Measurements from ENCODE around the gene HRH1.

HRH1 gene

GRCh38 chr3:11136116-11136515, 18.2 kb upstream of the HRH1 start:
- no peak for FAIRE-seq
- DNase-seq (ENCODE audit: insufficient read length, low spot score) = no peak
- TF ChIP-seq CTCF (IDR thresholded peaks at IDR 0.05; ENCODE audit: insufficient read depth, missing control alignments) = no peak

GRCh38 chr3:11136830-11137626, 17.3 kb upstream of the HRH1 start:
- TF ChIP-seq CTCF (IDR thresholded peaks at IDR 0.05; ENCODE audit: insufficient read depth, missing control alignments) = no peak
- DNase-seq (ENCODE audit: insufficient read length, low spot score) (no peak), FAIRE-seq (no peak)

GRCh38 chr3:11137627-11137959, 16.7 kb upstream of the HRH1 start:
- FAIRE-seq = no peak
- TF ChIP-seq CTCF (IDR thresholded peaks at IDR 0.05; ENCODE audit: insufficient read depth, missing control alignments) = no peak
- DNase-seq (ENCODE audit: insufficient read length, low spot score) = no peak

GRCh38 chr3:11138371-11138770, 15.9 kb upstream of the HRH1 start:
- no peak for TF ChIP-seq CTCF (IDR thresholded peaks at IDR 0.05; ENCODE audit: insufficient read depth, missing control alignments)
- no peak for DNase-seq (ENCODE audit: insufficient read length, low spot score)
- no peak for FAIRE-seq

GRCh38 chr3:11140030-11140712, 14.1 kb upstream of the HRH1 start:
- FAIRE-seq (no peak), DNase-seq (ENCODE audit: insufficient read length, low spot score) (no peak)
- no peak for TF ChIP-seq CTCF (IDR thresholded peaks at IDR 0.05; ENCODE audit: insufficient read depth, missing control alignments)

- no peak for FAIRE-seq
- DNase-seq (ENCODE audit: insufficient read length, low spot score) = no peak
- no peak for TF ChIP-seq CTCF (IDR thresholded peaks at IDR 0.05; ENCODE audit: insufficient read depth, missing control alignments)
These were observed 13.6 kb upstream of the HRH1 start for GRCh38 chr3:11140713-11141104.

GRCh38 chr3:11143476-11143875, 10.8 kb upstream of the HRH1 start:
- no peak for TF ChIP-seq CTCF (IDR thresholded peaks at IDR 0.05; ENCODE audit: insufficient read depth, missing control alignments)
- no peak for FAIRE-seq
- DNase-seq (ENCODE audit: insufficient read length, low spot score) = no peak
